ENCODE results near the gene KIR2DL3.
"Not testable (repeated sequence)": the region's sequence is repeated elsewhere in the genome, so short reads cannot be mapped to it uniquely, and the experiment has no call there.

GRCh38 chr19:54697716-54698115, 40.6 kb upstream of the KIR2DL3 start:
- TF ChIP-seq EZH2phosphoT487 (conservative IDR thresholded peaks at IDR 0.05; ENCODE audit: low read length); CTCF (IDR thresholded peaks at IDR 0.05; ENCODE audit: insufficient read depth, low read length, poor library complexity, severe bottlenecking): not testable (repeated sequence)
